Chondrocyte (in vitro differentiated cells): Measurements from ENCODE around the gene PIK3C2A. TPM values are rescaled to one million over a fixed set of nuclear protein-coding genes. Genes with fewer than 3 reads are reported as not detected.

Experiments used
- DNase-seq: peaks from one replicate; pipeline ENCODE4 v3.0.0; 2021; ENCODE audit warnings: mixed read lengths, low spot score
- H3K27ac Mint-ChIP-seq: one replicate; pipeline ENCODE4 v1.8.0; 2021; ENCODE audit warnings: mild to moderate bottlenecking, moderate library complexity, mixed read lengths; ENCODE audit not compliant: unreplicated experiment
- H3K27me3 Mint-ChIP-seq: 2 replicates; pipeline ENCODE4 v1.8.0; 2021; ENCODE audit warnings: low read depth, mixed read lengths
- H3K36me3 Mint-ChIP-seq: 2 replicates; pipeline ENCODE4 v1.8.0; 2021; ENCODE audit warnings: low read depth, mixed read lengths
- H3K4me1 Mint-ChIP-seq: 2 replicates; pipeline ENCODE4 v1.8.0; 2021; ENCODE audit warnings: low read depth, mild to moderate bottlenecking, mixed read lengths
- H3K4me3 Mint-ChIP-seq: one replicate; pipeline ENCODE4 v1.8.0; 2021; ENCODE audit warnings: mild to moderate bottlenecking, moderate library complexity, mixed read lengths; ENCODE audit not compliant: unreplicated experiment
- H3K9me3 Mint-ChIP-seq: 2 replicates; pipeline ENCODE4 v1.8.0; 2021; ENCODE audit warnings: low read depth, mixed read lengths
- CTCF ChIP-seq: fragments of 200-600 bp; sonication (generic); IDR thresholded peaks from 2 replicates; pipeline ENCODE4 v1.5.0; 2021; ENCODE audit warnings: antibody characterized with exemption, mild to moderate bottlenecking, moderate library complexity
- total RNA-seq: library from RNA; stranded (reverse); gene quantifications from 3 replicates; pipeline ENCODE4 v1.2.1, GENCODE V29; 2021

The PIK3C2A gene
- total RNA-seq, 1 donor from 2014 or later = 59.4 TPM

GRCh38 chr11:17209939-17210245, 2.1 kb upstream of the PIK3C2A start:
- peaks cover 28% of the 10 kb centered on the region for H3K4me1 Mint-ChIP-seq
- no peak overlapping the region for H3K4me3 Mint-ChIP-seq

GRCh38 chr11:17208257-17208999, 642 bp upstream of the PIK3C2A start:
- Mint-ChIP-seq H3K27ac (peak overlapping the region; percentile 100), H3K27me3 (no peaks in the 10 kb centered on the region), H3K4me3 (peak overlapping the region; percentile 93), H3K36me3 (peaks cover 1% of the 10 kb centered on the region), H3K4me1 (peaks cover 29% of the 10 kb centered on the region), H3K9me3 (no peaks in the 10 kb centered on the region)
- no peak for DNase-seq
- TF ChIP-seq CTCF = peak; percentile 25

More at GRCh38 chr11:17209939-17210245, 2.1 kb upstream of the PIK3C2A start:
- Mint-ChIP-seq H3K36me3 (no peaks in the 10 kb centered on the region), H3K27ac (no peak overlapping the region), H3K9me3 (peaks cover 4% of the 10 kb centered on the region), H3K27me3 (no peaks in the 10 kb centered on the region)
- DNase-seq = no peak
- no peak for TF ChIP-seq CTCF

- H3K4me1 Mint-ChIP-seq = peaks cover 31% of the 10 kb centered on the region
- DNase-seq = no peak
These were observed 1.3 kb downstream of the PIK3C2A start for GRCh38 chr11:17206463-17206862.

GRCh38 chr11:17197431-17197898, 10.3 kb downstream of the PIK3C2A start:
- no peak for TF ChIP-seq CTCF
- H3K36me3 Mint-ChIP-seq = peaks cover 2% of the 10 kb centered on the region
- no peaks in the 10 kb centered on the region for H3K27me3 Mint-ChIP-seq
- H3K9me3 Mint-ChIP-seq = no peaks in the 10 kb centered on the region
- no peak for DNase-seq
- H3K4me1 Mint-ChIP-seq = peaks cover 12% of the 10 kb centered on the region
- H3K4me3 Mint-ChIP-seq = no peak overlapping the region
- peak overlapping the region; percentile 18 for H3K27ac Mint-ChIP-seq

More at GRCh38 chr11:17206463-17206862, 1.3 kb downstream of the PIK3C2A start:
- Mint-ChIP-seq H3K9me3 (no peaks in the 10 kb centered on the region), H3K27ac (peak overlapping the region; percentile 100), H3K4me3 (peak overlapping the region; percentile 93), H3K27me3 (no peaks in the 10 kb centered on the region), H3K36me3 (peaks cover 3% of the 10 kb centered on the region)
- TF ChIP-seq CTCF = no peak

- Mint-ChIP-seq H3K9me3 (no peaks in the 10 kb centered on the region), H3K36me3 (peaks cover 6% of the 10 kb centered on the region), H3K27me3 (no peaks in the 10 kb centered on the region), H3K4me3 (no peak overlapping the region), H3K4me1 (no peaks in the 10 kb centered on the region), H3K27ac (no peak overlapping the region)
- no peak for TF ChIP-seq CTCF
- no peak for DNase-seq
These were observed 19.1 kb downstream of the PIK3C2A start for GRCh38 chr11:17188675-17189074.
